ENCODE data around the gene TIPIN. TPM values are rescaled to one million over a fixed set of nuclear protein-coding genes. Genes with fewer than 3 reads are reported as not detected.

Gene TIPIN
- total RNA-seq, 1 donor from 2014 or later: 4.6 TPM

- no peak for TF ChIP-seq CTCF (IDR thresholded peaks at IDR 0.05)
- intact Hi-C loops (cut with DNase I): no loop called here
- H3K4me1 ChIP-seq: peaks cover 9% of the 10 kb centered on the region
- H3K27me3 ChIP-seq: no peaks in the 10 kb centered on the region
- no peak overlapping the region for H3K4me3 ChIP-seq
- no peaks in the 10 kb centered on the region for H3K36me3 ChIP-seq
- H3K9me3 ChIP-seq: no peaks in the 10 kb centered on the region
- no peak for ATAC-seq
- no peak overlapping the region for H3K27ac ChIP-seq
- DNase-seq: no peak
These were observed 67.8 kb downstream of the TIPIN start for GRCh38 chr15:66288551-66289185.

- TF ChIP-seq CTCF (IDR thresholded peaks at IDR 0.05): no peak
- Histone ChIP-seq H3K9me3 (no peaks in the 10 kb centered on the region), H3K4me3 (no peak overlapping the region), H3K36me3 (no peaks in the 10 kb centered on the region), H3K4me1 (peaks cover 9% of the 10 kb centered on the region), H3K27me3 (no peaks in the 10 kb centered on the region), H3K27ac (no peak overlapping the region)
- intact Hi-C loops (cut with DNase I): no loop called here
- ATAC-seq (no peak), DNase-seq (no peak)
These were observed 68.4 kb downstream of the TIPIN start for GRCh38 chr15:66288093-66288492.

- intact Hi-C loops (cut with DNase I): no loop called here
- DNase-seq: no peak
These were observed 68.9 kb downstream of the TIPIN start for GRCh38 chr15:66287461-66288057.

More at GRCh38 chr15:66287461-66288057, 68.9 kb downstream of the TIPIN start:
- Histone ChIP-seq H3K27me3 (no peaks in the 10 kb centered on the region), H3K4me1 (peaks cover 4% of the 10 kb centered on the region), H3K36me3 (no peaks in the 10 kb centered on the region), H3K4me3 (no peak overlapping the region), H3K27ac (no peak overlapping the region), H3K9me3 (no peaks in the 10 kb centered on the region)
- no peak for ATAC-seq
- TF ChIP-seq CTCF (IDR thresholded peaks at IDR 0.05): peak; percentile 65

Other genes with a start within 250 kb of the TIPIN start
- gene MEGF11, start 102.9 kb downstream of the TIPIN start, total RNA-seq: 3.0 TPM
- gene DIS3L, start 63.1 kb downstream of the TIPIN start, total RNA-seq: 27.1 TPM
- gene MAP2K1, start 30.2 kb upstream of the TIPIN start, total RNA-seq: 44.5 TPM
- gene SNAPC5, start 141.1 kb upstream of the TIPIN start, total RNA-seq: 29.9 TPM
- 1,699 TPM for gene RPL4, start 148.2 kb upstream of the TIPIN start, total RNA-seq
- gene ZWILCH, start 148.6 kb upstream of the TIPIN start, total RNA-seq: 4.6 TPM
- not detected for gene LCTL, start 209.3 kb upstream of the TIPIN start, total RNA-seq

All from upper lobe of right lung (tissue), 1 donor.